ENCODE results near the gene HNRNPA1. TPM values are rescaled to one million over a fixed set of nuclear protein-coding genes. Genes with fewer than 3 reads are reported as not detected.

Gene HNRNPA1
- total RNA-seq, 1 donor from 2014 or later: 1,804 TPM

- Mint-ChIP-seq H3K27me3 (ENCODE audit: unreplicated experiment) (no peaks in the 10 kb centered on the region), H3K9me3 (ENCODE audit: unreplicated experiment) (no peaks in the 10 kb centered on the region), H3K27ac (ENCODE audit: unreplicated experiment) (peak overlapping the region; percentile 80), H3K36me3 (ENCODE audit: low read depth, unreplicated experiment) (peaks cover 3% of the 10 kb centered on the region), H3K4me3 (ENCODE audit: unreplicated experiment) (no peak overlapping the region), H3K4me1 (ENCODE audit: unreplicated experiment) (peaks cover 31% of the 10 kb centered on the region)
- no peak for DNase-seq (ENCODE audit: low spot score)
- TF ChIP-seq CTCF (IDR thresholded peaks at IDR 0.05; ENCODE audit: unreplicated experiment): no peak
Observed at GRCh38 chr12:54262403-54262925, 18.1 kb upstream of the HNRNPA1 start.

- Mint-ChIP-seq H3K36me3 (ENCODE audit: low read depth, unreplicated experiment) (peaks cover 3% of the 10 kb centered on the region), H3K27ac (ENCODE audit: unreplicated experiment) (peak overlapping the region; percentile 48), H3K9me3 (ENCODE audit: unreplicated experiment) (no peaks in the 10 kb centered on the region), H3K4me1 (ENCODE audit: unreplicated experiment) (peaks cover 14% of the 10 kb centered on the region), H3K4me3 (ENCODE audit: unreplicated experiment) (no peak overlapping the region), H3K27me3 (ENCODE audit: unreplicated experiment) (no peaks in the 10 kb centered on the region)
- no peak for DNase-seq (ENCODE audit: low spot score)
- no peak for TF ChIP-seq CTCF (IDR thresholded peaks at IDR 0.05; ENCODE audit: unreplicated experiment)
Observed at GRCh38 chr12:54265364-54265812, 15.1 kb upstream of the HNRNPA1 start.

GRCh38 chr12:54266852-54267251 lies 13.7 kb upstream of the HNRNPA1 start:
- Mint-ChIP-seq H3K9me3 (ENCODE audit: unreplicated experiment) (no peaks in the 10 kb centered on the region), H3K27ac (ENCODE audit: unreplicated experiment) (no peak overlapping the region), H3K4me1 (ENCODE audit: unreplicated experiment) (peaks cover 9% of the 10 kb centered on the region), H3K27me3 (ENCODE audit: unreplicated experiment) (no peaks in the 10 kb centered on the region), H3K36me3 (ENCODE audit: low read depth, unreplicated experiment) (peaks cover 3% of the 10 kb centered on the region), H3K4me3 (ENCODE audit: unreplicated experiment) (no peak overlapping the region)
- no peak for DNase-seq (ENCODE audit: low spot score)
- no peak for TF ChIP-seq CTCF (IDR thresholded peaks at IDR 0.05; ENCODE audit: unreplicated experiment)

- H3K27ac Mint-ChIP-seq (ENCODE audit: unreplicated experiment): peak overlapping the region; percentile 9
- no peaks in the 10 kb centered on the region for H3K9me3 Mint-ChIP-seq (ENCODE audit: unreplicated experiment)
Observed at GRCh38 chr12:54270345-54270744, 10.2 kb upstream of the HNRNPA1 start.

More at GRCh38 chr12:54270345-54270744, 10.2 kb upstream of the HNRNPA1 start:
- Mint-ChIP-seq H3K4me1 (ENCODE audit: unreplicated experiment) (peaks cover under 1% of the 10 kb centered on the region), H3K27me3 (ENCODE audit: unreplicated experiment) (no peaks in the 10 kb centered on the region), H3K4me3 (ENCODE audit: unreplicated experiment) (no peak overlapping the region), H3K36me3 (ENCODE audit: low read depth, unreplicated experiment) (peaks cover 9% of the 10 kb centered on the region)
- no peak for TF ChIP-seq CTCF (IDR thresholded peaks at IDR 0.05; ENCODE audit: unreplicated experiment)
- DNase-seq (ENCODE audit: low spot score): no peak

Data from endothelial cell (in vitro differentiated cells).